HG02798 (cell line): Measurements from ENCODE around the gene RPS28.

Experiments used
- ATAC-seq: cut with Tn5 transposase; IDR thresholded peaks from one replicate; pipeline ENCODE4 v1.9.1; 2021; ENCODE audit warnings: mild to moderate bottlenecking; ENCODE audit not compliant: unreplicated experiment, poor library complexity

Gene RPS28

GRCh38 chr19:8370176-8371010, 49.1 kb downstream of the RPS28 start:
- ATAC-seq = no peak

DNA sequence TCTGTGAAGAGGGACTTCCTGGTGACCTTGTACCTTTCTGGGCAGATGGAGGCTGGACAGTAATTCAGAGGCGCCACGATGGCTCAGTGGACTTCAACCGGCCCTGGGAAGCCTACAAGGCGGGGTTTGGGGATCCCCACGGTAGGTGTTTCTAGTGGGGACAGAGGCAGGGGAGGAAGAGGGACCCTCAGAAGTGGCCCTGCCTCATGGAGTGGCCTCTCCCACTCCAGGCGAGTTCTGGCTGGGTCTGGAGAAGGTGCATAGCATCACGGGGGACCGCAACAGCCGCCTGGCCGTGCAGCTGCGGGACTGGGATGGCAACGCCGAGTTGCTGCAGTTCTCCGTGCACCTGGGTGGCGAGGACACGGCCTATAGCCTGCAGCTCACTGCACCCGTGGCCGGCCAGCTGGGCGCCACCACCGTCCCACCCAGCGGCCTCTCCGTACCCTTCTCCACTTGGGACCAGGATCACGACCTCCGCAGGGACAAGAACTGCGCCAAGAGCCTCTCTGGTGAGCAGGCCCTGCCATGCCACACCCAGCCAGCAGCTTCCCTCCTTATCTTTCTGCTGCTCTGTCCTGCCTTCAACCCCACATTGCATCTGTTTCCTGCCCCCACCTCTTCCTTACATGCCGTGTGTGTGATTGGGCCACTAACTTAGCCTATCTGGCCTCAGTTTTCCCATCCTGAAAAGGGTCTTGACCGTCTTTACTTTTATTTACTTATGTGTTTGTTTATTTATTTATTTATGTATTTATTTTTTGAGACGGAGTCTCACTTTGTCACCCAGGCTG, 49.9 kb downstream of the RPS28 start:
- no peak for ATAC-seq
